ENCODE results near the gene ISCA2. TPM values are rescaled to one million over a fixed set of nuclear protein-coding genes. Genes with fewer than 3 reads are reported as not detected.

ISCA2 gene
- total and polyA plus RNA-seq, 2 donors (not counting 3 experiments of a cell fraction or from before 2014, with no cell fraction given): 22.6 to 25.7 TPM

- Histone ChIP-seq H3K27ac (ENCODE audit: insufficient read depth, low read depth, low read length) (no peak overlapping the region), H3K4me2 (ENCODE audit: insufficient read depth, low read length) (no peak overlapping the region), H4K20me1 (replicated peaks; ENCODE audit: control insufficient read depth, extremely low read depth, insufficient read depth, low read length) (no peaks in the 10 kb centered on the region), H3K27me3 (ENCODE audit: control insufficient read depth in 2 of 2, insufficient read depth in 2 of 2, low read length in 2 of 2) (no peaks in the 10 kb centered on the region), H3K9ac (replicated peaks; ENCODE audit: extremely low read depth, insufficient read depth, low read length) (no peak overlapping the region), H3K36me3 (ENCODE audit: control insufficient read depth in 2 of 2, extremely low read depth in 1 of 2, insufficient read depth in 2 of 2, low read length in 2 of 2) (peaks cover 35 to 43% of the 10 kb centered on the region in 2 experiments), H3K4me1 (ENCODE audit: control insufficient read depth, extremely low read depth, insufficient read depth, low read length) (no peaks in the 10 kb centered on the region), H3K9me3 (replicated peaks; ENCODE audit: control insufficient read depth, insufficient read depth, low read length) (no peaks in the 10 kb centered on the region), H3K4me3 (replicated peaks in 1 of 3; ENCODE audit: insufficient read depth in 1 of 3, low read depth in 1 of 3, low read length in 3 of 3) (no peak overlapping the region), H3K79me2 (ENCODE audit: control insufficient read depth, insufficient read depth, low read length) (no peaks in the 10 kb centered on the region), H2AFZ (ENCODE audit: low read depth, low read length) (no peak overlapping the region), H3K9me1 (replicated peaks; ENCODE audit: control insufficient read depth, extremely low read depth, insufficient read depth, low read length) (no peaks in the 10 kb centered on the region)
- no peak for FAIRE-seq
- TF ChIP-seq POLR2AphosphoS5 (IDR thresholded peaks at IDR 0.05; ENCODE audit: insufficient read depth, low read depth, low read length): peak; percentile 8
- no peak for TF ChIP-seq GATA2 (IDR thresholded peaks at IDR 0.05; ENCODE audit: insufficient read depth, insufficient read length, low read depth, low read length)
- intact Hi-C loops (cut with micrococcal nuclease) (no loop called here), dilution Hi-C loops (cut with MboI; ENCODE audit: extremely low pct_ligation_motif_present, low sequenced_read_pairs) (no loop called here)
- ChIA-PET POLR2A (no interaction called here), CTCF (no interaction called here)
- DNase-seq (ENCODE audit: low read depth, low spot score): no peak
- BruUV-seq (replicated peaks): no TSS peak
These were observed 22.4 kb downstream of the ISCA2 start for GRCh38 chr14:74515891-74516412.

GRCh38 chr14:74516451-74517160 is 23.0 kb downstream of the ISCA2 start:
- Histone ChIP-seq H3K36me3 (ENCODE audit: control insufficient read depth in 2 of 2, extremely low read depth in 1 of 2, insufficient read depth in 2 of 2, low read length in 2 of 2) (peaks cover 30 to 47% of the 10 kb centered on the region in 2 experiments), H3K27me3 (ENCODE audit: control insufficient read depth in 2 of 2, insufficient read depth in 2 of 2, low read length in 2 of 2) (no peaks in the 10 kb centered on the region), H3K9ac (replicated peaks; ENCODE audit: extremely low read depth, insufficient read depth, low read length) (no peak overlapping the region), H3K9me1 (replicated peaks; ENCODE audit: control insufficient read depth, extremely low read depth, insufficient read depth, low read length) (no peaks in the 10 kb centered on the region), H3K9me3 (replicated peaks; ENCODE audit: control insufficient read depth, insufficient read depth, low read length) (no peaks in the 10 kb centered on the region), H3K4me3 (replicated peaks in 1 of 3; ENCODE audit: insufficient read depth in 1 of 3, low read depth in 1 of 3, low read length in 3 of 3) (no peak overlapping the region), H3K79me2 (ENCODE audit: control insufficient read depth, insufficient read depth, low read length) (no peaks in the 10 kb centered on the region), H3K4me2 (ENCODE audit: insufficient read depth, low read length) (no peak overlapping the region), H2AFZ (ENCODE audit: low read depth, low read length) (no peak overlapping the region), H3K4me1 (ENCODE audit: control insufficient read depth, extremely low read depth, insufficient read depth, low read length) (no peaks in the 10 kb centered on the region), H3K27ac (ENCODE audit: insufficient read depth, low read depth, low read length) (no peak overlapping the region), H4K20me1 (replicated peaks; ENCODE audit: control insufficient read depth, extremely low read depth, insufficient read depth, low read length) (no peaks in the 10 kb centered on the region)
- ChIA-PET POLR2A (no interaction called here), CTCF (no interaction called here)
- dilution Hi-C loops (cut with MboI; ENCODE audit: extremely low pct_ligation_motif_present, low sequenced_read_pairs) (no loop called here), intact Hi-C loops (cut with micrococcal nuclease) (no loop called here)
- DNase-seq (ENCODE audit: low read depth, low spot score) (no peak), FAIRE-seq (peak; percentile 52)
- TF ChIP-seq POLR2A (IDR thresholded peaks at IDR 0.05; ENCODE audit: low read depth, low read length): peak; percentile 8
- no peak for TF ChIP-seq GATA2 (IDR thresholded peaks at IDR 0.05; ENCODE audit: insufficient read depth, insufficient read length, low read depth, low read length)
- no TSS peak for BruUV-seq (replicated peaks)
